ENCODE measurements around the gene CHD6. TPM values are rescaled to one million over a fixed set of nuclear protein-coding genes. Genes with fewer than 3 reads are reported as not detected.

Gene CHD6
- total and polyA plus RNA-seq, 2 of the 13 experiments (the other 11 are each of a cell fraction or from before 2014, with no cell fraction given): 14.4 to 52.0 TPM

DNA sequence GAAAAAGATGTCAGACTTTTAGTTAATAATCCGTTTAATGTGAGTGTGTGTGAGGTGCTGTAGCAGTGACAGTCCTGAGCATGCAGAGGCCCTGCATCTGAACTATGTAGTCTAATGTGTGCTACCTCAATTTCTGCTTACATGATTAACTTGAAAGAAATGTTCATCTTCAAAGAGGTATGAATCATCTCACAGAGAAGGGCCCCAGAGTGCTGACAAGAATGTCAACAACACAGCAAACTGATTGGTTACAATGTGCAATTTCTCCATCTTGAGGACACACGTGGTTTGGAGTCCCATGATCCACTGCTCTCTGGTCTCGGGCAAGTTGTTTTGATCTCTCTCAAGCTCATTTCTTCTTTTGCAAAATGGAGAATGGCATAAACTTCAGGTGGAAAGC, 189.9 kb downstream of the CHD6 start (continued):
- TF ChIP-seq ZNF512 (CRISPR knock-in tag; IDR thresholded peaks at IDR 0.05) (no peak), CBX1 (IDR thresholded peaks at IDR 0.05; ENCODE audit: low read depth) (no peak), ZNF546 (CRISPR knock-in tag; conservative IDR thresholded peaks at IDR 0.05) (no peak), ZNF800 (CRISPR knock-in tag; IDR thresholded peaks at IDR 0.05) (no peak), ATF2 (CRISPR knock-in tag; IDR thresholded peaks at IDR 0.05) (no peak), DR1 (CRISPR knock-in tag; IDR thresholded peaks at IDR 0.05) (no peak), ZNF44 (CRISPR knock-in tag; IDR thresholded peaks at IDR 0.05) (no peak), ZNF460 (CRISPR knock-in tag; IDR thresholded peaks at IDR 0.05; ENCODE audit: borderline replicate concordance) (no peak), KLF13 (CRISPR knock-in tag; IDR thresholded peaks at IDR 0.05) (no peak), GABPA (IDR thresholded peaks at IDR 0.05; ENCODE audit: low read depth, low read length) (no peak), GABPA (CRISPR knock-in tag; IDR thresholded peaks at IDR 0.05; ENCODE audit: low read depth) (no peak), ZNF562 (CRISPR knock-in tag; IDR thresholded peaks at IDR 0.05; ENCODE audit: borderline replicate concordance) (no peak), ZSCAN25 (CRISPR knock-in tag; IDR thresholded peaks at IDR 0.05) (no peak), REST (IDR thresholded peaks at IDR 0.05; ENCODE audit: borderline replicate concordance in 1 of 2, low read depth in 1 of 2, low read length in 2 of 2) (no peak), ZNF138 (CRISPR knock-in tag; IDR thresholded peaks at IDR 0.05; ENCODE audit: low read depth) (no peak), MAFK (conservative IDR thresholded peaks at IDR 0.05 in 1 of 2, IDR thresholded peaks at IDR 0.05 in 1 of 2; ENCODE audit: low read length in 2 of 2) (peak; percentile 49 to 63), ZNF747 (CRISPR knock-in tag; IDR thresholded peaks at IDR 0.05; ENCODE audit: borderline replicate concordance) (no peak), ZNF180 (CRISPR knock-in tag; IDR thresholded peaks at IDR 0.05; ENCODE audit: borderline replicate concordance, low read depth) (no peak), ZNF234 (CRISPR knock-in tag; conservative IDR thresholded peaks at IDR 0.05) (no peak), ZSCAN30 (CRISPR knock-in tag; IDR thresholded peaks at IDR 0.05) (no peak)
- TF ChIP-seq, protein P1, sequence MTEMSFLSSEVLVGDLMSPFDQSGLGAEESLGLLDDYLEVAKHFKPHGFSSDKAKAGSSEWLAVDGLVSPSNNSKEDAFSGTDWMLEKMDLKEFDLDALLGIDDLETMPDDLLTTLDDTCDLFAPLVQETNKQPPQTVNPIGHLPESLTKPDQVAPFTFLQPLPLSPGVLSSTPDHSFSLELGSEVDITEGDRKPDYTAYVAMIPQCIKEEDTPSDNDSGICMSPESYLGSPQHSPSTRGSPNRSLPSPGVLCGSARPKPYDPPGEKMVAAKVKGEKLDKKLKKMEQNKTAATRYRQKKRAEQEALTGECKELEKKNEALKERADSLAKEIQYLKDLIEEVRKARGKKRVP (CRISPR knock-in tag; IDR thresholded peaks at IDR 0.05): no peak

Measured in HepG2 (cell line).